ENCODE results near the gene PPA1.

PPA1 gene

GRCh38 chr10:70222340-70222794, 10.9 kb downstream of the PPA1 start:
- peak overlapping the region; percentile 67 for H3K27ac ChIP-seq
- TF ChIP-seq, protein P1, sequence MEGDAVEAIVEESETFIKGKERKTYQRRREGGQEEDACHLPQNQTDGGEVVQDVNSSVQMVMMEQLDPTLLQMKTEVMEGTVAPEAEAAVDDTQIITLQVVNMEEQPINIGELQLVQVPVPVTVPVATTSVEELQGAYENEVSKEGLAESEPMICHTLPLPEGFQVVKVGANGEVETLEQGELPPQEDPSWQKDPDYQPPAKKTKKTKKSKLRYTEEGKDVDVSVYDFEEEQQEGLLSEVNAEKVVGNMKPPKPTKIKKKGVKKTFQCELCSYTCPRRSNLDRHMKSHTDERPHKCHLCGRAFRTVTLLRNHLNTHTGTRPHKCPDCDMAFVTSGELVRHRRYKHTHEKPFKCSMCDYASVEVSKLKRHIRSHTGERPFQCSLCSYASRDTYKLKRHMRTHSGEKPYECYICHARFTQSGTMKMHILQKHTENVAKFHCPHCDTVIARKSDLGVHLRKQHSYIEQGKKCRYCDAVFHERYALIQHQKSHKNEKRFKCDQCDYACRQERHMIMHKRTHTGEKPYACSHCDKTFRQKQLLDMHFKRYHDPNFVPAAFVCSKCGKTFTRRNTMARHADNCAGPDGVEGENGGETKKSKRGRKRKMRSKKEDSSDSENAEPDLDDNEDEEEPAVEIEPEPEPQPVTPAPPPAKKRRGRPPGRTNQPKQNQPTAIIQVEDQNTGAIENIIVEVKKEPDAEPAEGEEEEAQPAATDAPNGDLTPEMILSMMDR (IDR thresholded peaks at IDR 0.05): no peak
- TF ChIP-seq ZFX (IDR thresholded peaks at IDR 0.05; ENCODE audit: borderline replicate concordance): no peak

DNA sequence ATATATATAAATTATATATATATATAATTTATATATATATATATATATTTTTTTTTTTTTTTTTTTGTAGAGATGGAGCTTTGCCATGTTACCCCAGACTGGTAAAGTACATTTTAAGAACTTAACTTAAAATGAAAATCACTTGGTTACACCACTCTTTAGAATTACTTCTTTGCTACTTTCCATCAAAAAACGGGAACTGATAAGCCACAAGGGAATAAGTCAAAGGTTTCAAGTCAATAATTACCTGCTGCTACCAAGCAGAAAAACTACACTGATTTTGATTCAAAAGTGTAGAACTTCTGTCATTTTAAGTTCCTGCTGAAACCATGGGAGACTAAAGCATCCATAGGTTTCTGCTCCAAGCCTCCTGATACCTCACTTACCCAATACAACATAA, 12.2 kb downstream of the PPA1 start:
- H3K27ac ChIP-seq: peak overlapping the region; percentile 67
- TF ChIP-seq, protein P1 (IDR thresholded peaks at IDR 0.05): no peak
- TF ChIP-seq ZFX (IDR thresholded peaks at IDR 0.05; ENCODE audit: borderline replicate concordance): no peak

DNA sequence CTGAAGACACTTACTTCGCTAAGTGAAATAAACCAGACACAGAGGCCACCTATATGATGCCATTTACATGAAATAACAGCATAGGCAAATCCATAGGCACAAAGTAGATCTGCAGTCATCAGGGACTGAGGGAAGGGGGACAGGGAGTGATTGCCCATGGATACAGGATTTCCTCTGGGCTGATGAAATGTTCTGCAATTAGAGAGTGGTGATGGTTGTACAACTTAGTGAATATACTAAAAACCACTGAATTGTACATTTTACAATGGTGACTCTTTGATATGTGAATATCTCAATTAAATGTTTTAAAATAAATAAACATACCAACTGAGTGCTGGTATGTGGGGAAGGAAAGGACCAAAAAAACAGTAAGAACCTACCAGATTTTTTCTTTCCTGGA, 20.4 kb downstream of the PPA1 start:
- H3K27ac ChIP-seq: no peak overlapping the region
- TF ChIP-seq, protein P1 (IDR thresholded peaks at IDR 0.05): no peak
- no peak for TF ChIP-seq ZFX (IDR thresholded peaks at IDR 0.05; ENCODE audit: borderline replicate concordance)

DNA sequence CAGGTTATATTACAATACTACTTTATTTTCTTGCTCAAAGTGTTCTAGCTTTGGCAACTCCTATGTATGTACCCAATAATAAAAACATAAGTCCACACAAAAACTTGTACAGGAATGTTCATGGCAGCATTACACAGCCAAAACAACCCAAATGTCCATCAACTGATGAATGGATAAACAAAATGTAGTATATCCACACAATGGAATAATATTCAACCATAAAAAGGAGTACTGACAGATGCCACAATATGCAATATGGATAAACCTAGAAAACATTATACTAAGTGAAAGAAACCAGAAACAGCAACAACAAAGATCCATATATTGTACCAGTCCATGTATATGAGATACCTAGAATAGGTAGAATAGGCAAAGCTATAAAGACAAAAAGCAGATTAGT, 21.0 kb downstream of the PPA1 start:
- no peak overlapping the region for H3K27ac ChIP-seq
- TF ChIP-seq, protein P1 (IDR thresholded peaks at IDR 0.05): no peak
- TF ChIP-seq ZFX (IDR thresholded peaks at IDR 0.05; ENCODE audit: borderline replicate concordance): no peak

DNA sequence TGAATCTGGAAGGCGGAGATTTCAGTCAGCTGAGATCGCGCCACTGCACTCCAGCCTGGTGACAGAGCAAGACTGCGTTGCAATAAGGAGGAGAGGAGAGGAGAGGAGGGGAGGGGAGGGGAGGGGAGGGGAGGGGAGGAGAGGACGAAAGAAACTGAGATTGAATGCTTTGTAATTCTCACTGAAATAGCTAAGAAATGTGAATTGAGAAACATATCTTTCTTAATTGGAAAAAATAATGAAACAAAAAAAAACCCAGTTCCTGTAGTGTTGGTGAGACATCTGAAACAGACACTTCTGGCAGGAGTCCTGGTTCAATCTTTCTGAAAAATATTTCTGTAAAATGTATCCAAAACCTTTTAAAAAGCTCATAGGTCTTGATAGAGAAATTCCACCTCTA, 26.5 kb downstream of the PPA1 start:
- no peak overlapping the region for H3K27ac ChIP-seq
- TF ChIP-seq ZFX (IDR thresholded peaks at IDR 0.05; ENCODE audit: borderline replicate concordance): no peak
- TF ChIP-seq, protein P1 (IDR thresholded peaks at IDR 0.05): no peak

DNA sequence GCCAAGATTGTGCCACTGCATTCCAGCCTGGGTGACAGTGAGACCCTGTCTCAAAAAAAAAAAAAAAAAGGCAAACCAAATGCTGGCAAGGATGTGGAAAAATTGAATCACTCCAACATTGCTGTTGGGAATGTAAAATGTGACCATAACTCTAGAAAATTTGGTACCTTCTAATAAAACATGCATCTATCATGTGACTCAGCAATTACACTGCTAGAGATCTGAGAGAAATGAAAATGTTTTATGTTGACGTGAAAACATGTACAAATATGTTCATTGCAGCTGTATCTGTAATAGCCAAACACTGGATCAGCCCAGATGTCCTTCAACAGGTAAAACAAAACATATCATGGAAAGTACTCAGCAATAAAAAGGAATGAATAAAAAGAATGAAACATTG, 32.1 kb downstream of the PPA1 start:
- H3K27ac ChIP-seq: no peak overlapping the region
- TF ChIP-seq ZFX (IDR thresholded peaks at IDR 0.05; ENCODE audit: borderline replicate concordance): no peak

GRCh38 chr10:70198696-70199466, 34.3 kb downstream of the PPA1 start:
- no peak overlapping the region for H3K27ac ChIP-seq
- TF ChIP-seq, protein P1 (IDR thresholded peaks at IDR 0.05): no peak
- TF ChIP-seq ZFX (IDR thresholded peaks at IDR 0.05; ENCODE audit: borderline replicate concordance): no peak
